ENCODE data around the gene NDFIP1.
A peak's percentile ranks its signal among the peaks of the same experiment; 100 is the strongest.

NDFIP1 gene

DNA sequence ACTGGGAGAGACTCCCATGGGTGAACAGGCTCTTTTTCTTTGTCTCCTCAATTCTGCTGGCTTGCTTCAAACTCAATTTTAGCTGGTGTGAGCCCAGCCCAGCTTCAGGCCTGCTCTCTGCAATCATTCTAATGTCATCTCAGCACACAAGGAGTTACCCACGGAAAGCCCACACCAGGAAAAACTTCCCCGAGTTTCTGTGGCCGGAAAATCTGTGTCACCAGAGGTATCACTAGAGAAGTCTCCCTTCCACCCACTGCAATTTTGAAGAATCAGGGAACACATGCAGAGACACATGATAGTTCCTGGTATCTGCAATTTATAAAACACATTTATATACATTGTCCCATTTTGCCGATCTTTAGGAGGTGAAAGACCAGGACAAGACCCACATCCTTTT lies 13.5 kb upstream of the NDFIP1 start:
- DNase-seq: peak; percentile 52 to 84

DNA sequence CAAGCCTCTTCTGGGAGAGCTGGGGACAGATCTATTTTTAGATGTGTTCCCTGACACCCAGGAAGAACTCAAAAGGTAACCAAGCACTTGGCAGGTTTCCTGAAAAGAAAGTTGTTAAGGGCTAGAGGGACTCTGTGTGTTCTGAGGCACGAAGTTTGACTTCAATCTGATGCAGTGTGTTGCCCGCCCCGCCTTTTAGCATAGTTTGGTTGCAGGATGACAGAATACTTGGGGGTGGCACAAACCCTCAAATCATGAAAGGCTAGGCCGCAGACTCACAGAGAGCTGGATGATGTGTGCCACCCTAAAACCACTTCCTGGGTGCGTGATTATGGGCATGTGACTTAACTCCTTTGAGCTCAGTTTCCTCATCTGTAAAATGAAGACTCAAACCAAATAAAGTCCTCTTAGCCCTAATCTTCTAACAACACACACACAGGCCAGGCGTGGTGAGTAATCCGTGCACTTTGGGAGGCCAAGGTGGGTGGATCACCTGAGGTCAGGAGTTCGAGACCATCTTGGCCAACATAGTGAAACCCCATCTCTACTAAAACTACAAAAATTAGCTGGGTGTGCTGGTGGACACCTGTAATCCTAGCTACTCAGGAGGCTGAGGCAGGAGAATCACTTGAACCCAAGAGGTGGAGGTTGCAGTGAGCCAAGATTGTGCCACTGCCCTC lies 12.8 kb upstream of the NDFIP1 start:
- DNase-seq: peak; percentile 65 to 90

DNA sequence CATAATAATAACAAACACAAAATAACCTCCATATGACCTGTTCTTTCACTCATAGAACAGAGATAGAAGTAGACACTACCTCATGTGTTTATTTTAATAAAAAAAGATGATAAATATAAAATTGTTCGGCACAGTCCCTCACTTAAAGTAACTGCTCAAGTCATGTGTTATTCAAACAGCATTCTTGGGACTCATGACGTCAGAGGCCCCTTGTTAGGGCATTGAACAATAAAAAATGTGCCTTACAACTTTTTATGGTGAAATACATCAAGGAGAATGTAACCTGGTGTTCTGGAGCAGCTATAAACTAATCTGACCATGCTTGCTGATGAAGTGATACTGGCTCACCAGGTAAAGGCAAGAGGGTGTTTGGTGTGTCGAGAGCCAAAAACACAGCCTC lies 12.2 kb upstream of the NDFIP1 start:
- no peak for DNase-seq

DNA sequence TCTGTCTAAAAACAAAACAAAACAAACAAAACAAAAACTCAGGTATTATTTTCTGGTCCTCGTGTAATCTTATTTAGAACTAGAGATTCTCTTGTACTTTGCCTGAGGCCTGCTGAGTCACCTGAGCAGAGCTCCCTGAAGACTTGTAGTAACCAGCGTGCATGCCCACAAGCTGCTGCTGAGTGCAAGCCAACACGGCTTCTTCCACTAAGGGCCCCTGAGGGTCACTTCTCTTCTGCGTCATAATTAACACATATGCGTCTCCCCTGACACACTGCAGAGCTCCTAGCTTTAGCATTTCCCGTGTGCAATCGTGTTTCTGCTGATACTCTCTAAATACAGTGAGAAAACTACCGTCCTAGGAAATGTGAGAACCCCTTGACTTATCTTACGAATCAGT lies 10.9 kb upstream of the NDFIP1 start:
- DNase-seq: peak in 1 of 2 experiments; percentile 39

DNA sequence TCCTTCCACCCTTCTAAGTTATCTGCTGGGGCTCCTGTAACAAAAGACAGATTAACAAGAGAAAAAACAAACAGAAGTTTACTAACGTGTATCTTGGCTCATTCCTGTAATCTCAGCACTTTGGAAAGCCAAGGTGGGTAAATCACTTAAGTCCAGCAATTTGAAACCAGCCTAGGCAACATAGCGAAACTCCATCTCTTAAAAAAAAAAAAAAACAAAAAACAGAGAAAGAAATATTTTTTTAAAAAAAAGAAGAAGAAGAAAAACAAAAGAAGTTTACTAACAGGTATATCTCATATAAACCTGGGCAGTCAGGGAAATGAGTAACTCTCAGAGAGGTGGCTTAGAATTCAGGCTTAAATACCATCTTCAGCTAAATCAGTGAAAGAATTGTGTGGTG lies 10.3 kb upstream of the NDFIP1 start:
- no peak for DNase-seq

DNA sequence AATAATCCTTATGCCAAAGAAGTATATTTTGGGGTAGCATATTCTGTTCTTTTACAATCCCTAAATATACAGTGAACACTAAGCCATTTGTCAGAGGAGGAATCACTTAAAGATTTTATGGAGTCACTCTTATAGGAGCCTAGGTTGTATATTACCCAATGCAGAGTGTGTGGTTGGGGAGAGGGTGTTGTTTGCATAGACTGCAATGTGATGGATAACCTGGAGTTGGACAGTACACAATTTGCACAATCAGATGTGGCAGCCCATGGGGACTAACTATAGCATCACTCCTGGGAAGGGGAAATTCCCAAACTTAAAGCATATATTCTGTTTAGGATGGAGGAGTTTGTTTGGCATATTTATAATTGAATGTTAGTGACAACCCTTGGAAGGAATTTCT lies 9.6 kb upstream of the NDFIP1 start:
- DNase-seq: no peak

DNA sequence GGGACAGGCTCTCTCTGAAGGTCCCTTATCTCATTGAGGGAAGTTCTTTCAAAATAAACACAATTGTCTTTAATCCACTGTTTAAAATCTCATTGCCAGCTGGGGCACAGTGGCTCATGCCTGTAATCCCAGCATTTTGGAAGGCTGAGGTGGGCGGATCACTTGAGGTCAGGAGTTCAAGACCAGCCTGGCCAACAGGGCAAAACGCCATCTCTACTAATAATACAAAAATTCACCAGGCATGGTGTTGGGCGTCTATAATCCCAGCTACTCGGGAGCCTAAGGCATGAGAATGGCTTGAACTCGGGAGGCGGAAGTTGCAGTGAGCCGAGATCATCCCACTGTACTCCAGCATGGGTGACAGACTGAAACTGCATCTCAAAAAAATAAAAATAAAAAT lies 8.3 kb upstream of the NDFIP1 start:
- no peak for DNase-seq

DNA sequence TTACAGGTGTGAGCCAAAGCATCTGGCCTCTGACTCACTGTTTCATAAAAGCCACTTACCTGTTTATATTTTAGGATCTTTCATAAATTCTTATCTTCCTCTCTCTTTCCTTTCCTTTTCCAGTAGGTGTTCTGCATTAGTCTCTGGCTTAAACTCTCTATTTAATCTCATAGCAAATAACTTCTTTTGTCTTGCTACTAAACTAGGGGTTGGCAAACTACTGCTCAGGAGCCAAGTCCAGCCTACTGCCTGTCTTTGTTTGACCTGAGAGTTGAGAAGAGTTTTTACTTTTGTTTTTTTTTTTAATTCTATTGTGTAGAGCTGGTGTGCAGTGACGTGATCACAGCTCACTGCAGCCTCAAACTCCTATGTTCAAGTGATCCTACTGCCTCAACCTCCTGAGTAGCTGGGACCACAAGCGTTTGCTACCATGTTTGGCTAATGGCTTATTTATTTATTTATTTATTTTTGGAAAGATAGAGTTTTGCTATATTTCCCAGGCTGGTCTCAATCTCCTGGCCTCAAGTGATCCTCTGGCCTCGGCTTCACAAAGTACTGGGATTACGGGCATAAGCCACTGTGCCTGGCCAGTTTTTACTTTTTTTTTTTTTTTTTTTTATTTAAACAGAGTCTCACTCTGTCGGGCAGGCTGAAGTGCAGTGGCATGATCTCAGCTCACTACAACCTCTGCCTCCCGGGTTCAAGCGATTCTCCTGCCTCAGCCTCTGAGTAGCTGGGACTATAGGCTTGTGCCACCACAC lies 5.4 kb upstream of the NDFIP1 start:
- no peak for DNase-seq

DNA sequence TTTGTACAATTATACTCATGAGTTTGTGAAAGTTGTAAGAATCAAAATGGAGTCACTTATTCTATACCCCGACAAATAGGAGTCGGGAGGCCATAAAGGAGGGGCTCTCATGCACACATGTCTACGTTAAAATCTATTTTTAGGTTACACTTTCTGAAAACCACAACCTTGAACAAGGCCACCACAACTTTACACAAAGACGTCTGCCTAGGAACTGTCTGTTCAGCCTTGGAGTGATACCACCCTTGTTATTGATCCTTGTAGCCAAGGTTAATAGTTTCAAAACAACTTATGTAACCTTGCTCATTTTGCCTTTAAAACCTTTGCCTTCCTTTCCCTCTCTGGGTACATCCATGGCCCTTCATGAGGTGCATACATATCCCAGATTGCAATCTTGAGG lies 4.1 kb upstream of the NDFIP1 start:
- no peak for DNase-seq

DNA sequence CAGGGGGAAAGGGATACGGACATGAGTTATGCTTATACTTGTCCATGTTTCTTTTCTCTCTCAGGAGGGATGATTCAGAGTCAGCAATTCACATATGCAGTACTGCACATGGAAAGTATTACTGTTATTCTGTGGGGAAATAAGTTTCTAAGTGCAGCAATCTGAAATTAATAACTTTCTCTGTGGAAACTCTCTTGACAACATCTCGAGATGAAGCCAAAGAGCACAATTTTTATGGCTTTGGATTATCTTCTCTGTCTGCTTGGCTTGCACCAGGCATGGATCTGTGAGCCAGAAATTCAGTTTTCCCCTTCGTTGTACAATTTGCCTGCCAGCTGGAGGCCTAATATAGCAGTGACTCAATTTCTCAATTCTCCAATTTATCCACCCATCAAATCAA lies 2.5 kb upstream of the NDFIP1 start:
- DNase-seq: no peak

DNA sequence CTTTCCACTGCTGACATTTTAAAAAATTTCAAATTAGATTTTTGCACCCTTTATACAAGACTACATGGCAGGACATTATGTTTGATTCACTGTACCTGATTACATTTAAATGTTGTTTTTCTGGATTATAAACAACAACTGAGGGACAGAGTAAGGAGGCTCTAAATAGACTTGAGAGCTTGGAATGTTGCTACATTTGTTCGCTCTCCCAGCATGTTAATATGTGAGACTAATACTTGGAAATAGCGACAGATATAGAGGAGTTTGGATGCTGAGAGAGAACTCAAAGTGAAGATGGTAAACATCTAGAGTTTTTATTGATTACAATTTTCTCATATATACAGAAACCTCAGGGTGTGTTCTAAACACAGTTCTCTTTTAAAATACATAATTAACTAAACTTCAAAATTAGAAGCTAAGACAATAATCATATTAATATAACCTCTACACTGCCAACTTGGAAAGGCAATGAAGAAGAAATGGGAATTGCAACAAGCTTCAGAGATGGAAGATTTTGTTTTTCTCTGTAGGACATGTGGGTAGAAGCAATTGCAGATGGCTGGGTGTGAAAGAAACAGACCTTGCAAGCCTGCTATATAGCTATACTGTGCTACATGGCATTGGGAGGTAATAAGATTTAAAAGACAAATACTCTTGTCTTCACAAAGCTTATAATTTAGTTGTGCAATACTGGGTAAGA lies 1.4 kb upstream of the NDFIP1 start:
- DNase-seq: no peak

DNA sequence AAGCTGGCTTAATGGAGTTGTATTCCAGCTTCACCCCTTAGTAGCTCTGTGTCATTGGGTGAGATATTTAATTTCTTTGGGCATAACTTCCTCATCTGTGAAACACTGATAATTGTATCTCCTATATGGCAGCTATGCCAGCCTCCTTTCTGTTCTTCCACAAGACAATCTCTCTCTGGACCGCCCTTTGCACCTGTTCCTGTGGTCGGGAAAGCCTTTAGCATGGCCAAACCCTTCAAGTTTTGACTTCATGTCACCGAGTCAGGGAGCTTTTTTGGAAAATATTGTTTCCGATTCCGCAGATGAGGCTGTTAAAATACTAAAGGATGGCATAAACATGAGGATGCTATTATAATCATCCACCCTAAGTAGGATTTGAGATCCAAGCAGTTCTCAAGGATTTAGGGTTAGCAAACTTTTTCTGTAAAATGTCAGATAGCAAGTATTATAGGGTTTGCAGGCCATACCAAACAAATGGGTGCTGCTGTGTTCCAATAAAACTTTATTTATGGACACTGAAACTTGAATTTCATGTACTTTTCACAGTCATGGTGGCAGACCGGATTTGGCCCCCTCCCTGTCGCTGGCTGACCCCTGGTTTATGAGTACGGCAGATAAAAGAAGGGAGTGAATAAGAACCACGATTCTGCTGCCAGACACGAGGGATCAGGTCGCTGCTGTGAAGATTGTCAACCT lies 695 bp upstream of the NDFIP1 start:
- DNase-seq: no peak

DNA sequence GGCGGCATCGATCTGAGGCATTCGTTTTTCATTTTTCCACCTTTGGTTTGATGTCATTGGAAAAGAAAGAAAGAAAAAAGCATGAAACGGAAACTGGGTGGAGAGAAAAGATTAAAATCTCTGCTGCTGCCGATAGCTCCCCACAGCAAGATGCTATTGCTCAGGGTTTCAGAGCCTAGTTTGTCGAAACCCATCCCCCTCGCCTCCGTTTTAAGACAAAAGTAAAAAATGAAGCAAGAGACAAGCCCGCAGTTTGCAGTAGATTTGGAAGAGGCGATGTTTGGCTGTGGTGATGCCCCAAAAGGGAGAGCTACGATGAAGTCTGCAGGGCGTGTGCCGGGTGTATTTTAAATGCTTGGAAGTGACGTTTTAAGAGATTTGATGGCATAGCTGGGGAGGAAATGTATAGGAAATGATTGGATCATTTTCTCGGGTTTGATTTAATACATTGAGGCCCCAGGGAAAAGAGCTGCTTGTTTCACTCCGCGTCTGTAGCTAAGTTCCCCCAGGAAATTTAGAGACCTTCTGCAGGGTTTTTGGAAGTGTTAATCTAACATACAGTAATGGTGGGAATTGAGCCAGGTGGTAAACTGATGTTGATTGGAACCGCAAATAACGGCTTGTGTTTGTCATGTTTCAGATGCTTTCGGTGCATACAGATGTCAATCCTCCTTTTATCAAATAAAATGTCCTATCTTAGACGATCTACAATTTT lies 909 bp downstream of the NDFIP1 start:
- no peak for DNase-seq

DNA sequence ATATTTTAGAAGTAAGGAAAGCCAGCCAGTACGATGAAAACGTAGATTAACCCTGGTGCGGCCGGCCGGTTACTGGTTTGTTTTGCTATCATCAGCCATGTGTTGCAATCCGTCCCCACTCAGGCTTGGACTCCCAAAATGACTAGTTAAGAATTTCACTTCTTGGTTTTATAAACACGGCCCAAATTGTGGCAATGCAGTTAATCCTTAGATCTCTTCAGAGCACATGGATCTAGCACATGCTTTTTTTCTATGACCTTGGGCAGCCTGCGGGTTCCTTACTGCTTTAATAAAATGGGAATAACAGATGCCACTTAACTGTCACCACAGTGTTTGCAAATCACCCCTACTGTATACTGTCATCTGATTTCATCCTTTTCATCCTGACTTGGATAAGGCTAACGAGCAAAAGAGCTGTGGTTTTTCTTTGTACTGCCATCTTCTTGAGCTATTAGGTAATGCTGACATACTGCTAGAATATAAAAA lies 1.5 kb downstream of the NDFIP1 start:
- DNase-seq: no peak

DNA sequence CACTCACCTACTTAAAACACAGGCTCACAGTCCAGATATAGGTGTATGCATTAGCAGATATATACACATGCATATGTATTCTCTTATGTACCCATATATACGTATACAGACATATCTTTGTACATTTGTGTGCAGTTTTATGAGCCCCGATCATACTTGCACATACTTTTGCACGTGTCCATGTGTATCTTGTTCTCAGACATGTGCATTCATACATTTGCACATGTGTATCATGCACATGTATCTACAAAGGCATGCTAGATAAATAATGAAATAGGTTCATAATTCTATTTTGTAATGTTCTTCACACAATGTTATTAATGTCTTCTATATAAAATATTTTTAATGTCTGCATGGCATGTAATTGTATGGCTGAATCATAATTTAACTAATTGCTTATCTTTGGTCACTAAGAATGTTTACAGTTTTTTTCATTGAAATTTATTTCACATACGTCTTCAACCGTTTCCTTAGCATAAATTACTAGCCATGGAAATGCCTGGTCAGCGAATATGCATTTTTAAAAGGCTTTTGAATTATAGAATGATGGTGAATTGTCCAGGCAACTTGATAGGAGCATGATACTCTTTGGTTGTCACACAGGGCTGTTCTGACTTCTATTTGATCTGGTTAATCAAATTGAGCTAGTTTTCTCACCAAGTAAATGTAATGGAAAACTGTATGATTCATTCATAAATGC lies 2.6 kb downstream of the NDFIP1 start:
- DNase-seq: no peak

DNA sequence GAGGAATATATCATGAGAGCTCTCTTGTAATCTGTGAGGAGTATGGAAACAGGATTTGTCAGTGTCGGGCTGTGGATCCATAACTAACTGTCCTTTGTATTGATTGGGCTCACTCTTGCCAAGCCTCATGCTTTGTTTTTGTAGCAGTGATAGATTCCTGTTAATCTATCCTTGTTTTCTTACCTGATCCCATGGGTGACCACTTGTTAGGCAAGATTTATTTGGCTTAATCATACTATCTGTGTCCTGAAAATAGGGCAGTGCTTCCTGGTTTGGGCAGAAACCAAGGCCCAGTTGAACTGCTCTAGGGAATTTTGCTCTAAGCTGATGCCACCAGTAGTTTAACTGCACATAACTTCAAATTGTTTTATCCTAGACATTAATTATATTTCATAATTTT lies 6.1 kb downstream of the NDFIP1 start:
- DNase-seq: no peak

DNA sequence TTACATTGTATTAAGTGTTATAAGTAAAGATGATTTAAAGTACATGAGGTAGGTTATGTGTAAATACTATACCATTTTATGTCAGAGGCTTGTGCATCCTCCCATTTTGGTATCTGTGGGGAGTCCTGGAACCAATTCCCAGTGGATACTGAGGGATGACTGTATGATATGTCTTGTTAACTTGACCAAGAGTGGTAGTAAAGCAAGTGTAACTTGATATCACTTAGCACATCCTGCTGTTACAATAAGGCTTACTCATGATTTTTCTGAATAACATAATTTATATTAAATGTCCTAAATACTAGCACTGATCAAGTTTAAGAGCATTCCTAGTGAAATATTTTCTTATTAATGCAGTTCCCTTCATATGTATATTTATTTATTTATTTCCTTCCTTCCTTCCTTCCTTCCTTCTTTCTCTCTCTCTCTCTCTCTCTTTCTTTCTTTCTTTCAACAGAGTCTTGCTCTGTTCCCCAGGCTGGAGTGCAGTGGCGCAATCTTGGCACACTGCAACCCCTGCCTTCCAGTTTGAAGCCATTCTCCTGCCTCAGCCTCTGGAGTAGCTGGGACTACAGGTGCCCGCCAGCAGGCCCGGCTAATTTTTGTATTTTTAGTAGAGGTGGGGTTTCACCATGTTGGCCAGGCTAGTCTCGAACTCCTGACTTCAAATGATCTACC lies 7.5 kb downstream of the NDFIP1 start:
- DNase-seq: no peak

DNA sequence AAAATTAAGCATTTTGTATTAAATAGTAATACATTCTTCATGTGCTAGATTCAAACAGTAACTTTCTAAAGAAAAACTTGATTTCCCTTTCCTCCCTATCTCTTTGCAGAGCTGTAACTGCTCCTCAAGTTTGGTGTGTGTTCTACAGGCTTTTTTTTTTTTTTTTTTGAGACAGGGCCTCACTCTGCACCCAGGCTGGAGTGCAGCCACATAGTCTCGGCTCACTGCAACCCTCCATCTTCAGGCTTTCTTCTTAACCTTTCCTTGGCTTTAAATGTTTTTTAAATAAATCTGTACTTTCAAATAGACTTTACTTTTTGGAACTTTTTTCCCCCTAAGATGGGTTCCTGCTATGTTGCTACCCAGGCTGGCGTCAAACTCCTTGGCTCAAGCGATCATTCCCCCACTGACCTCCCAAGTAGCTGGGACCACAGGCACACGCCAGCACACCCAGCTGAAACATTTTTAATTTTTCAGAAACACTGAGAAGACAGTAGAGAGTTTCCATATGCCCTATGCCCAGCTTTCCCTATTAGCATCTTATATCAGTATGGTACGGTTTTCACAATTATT lies 9.1 kb downstream of the NDFIP1 start:
- DNase-seq: no peak

DNA sequence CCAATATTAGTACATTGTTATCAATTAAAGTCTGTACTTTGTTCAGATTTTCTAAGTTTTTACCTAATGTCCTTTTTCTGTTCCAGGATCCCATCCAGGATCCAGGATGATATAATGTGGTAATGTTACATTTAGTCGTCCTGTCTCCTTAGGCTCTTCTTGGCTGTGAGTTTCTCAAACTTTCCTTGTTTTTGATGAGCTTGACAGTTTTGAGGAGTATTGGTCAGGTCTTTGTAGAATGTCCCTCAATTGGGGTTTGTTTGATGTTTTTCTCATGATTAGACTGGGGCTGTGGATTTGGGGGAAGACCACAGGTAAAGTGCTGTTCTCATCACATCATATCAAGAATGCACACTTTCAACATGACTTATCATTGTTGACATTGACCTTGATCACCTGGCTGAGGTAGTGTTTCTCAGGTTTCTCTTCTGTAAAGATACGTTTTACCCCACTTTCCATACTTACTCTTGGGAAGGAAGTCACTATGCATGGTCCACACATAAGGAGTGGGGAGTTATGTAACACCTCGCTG lies 9.6 kb downstream of the NDFIP1 start:
- no peak for DNase-seq

DNA sequence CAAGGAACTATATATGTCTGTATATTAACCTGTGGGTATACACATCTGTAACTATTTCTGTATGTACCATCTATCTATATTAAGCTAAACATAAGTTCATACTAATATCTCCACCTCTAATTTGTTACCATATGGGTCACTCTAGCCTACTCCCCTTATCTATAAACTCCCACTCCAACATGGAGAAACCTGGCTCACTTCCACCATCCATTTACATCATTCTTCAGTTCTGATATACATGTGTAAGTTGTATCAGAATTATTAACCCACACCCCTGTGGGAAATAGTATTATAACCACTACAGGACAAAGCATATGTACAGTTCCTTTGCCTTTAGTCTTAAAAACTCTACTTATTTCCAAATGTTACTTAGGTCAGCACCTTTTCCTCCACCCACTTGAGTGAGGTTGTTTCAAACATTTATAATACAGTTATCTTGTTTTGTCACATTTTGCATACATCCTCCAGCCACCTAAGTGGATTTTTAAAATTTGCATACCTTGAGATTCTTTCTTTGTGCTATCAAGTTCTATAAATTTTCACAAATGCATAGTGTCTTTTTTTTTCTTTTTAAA lies 10.6 kb downstream of the NDFIP1 start:
- no peak for DNase-seq

Measured in stimulated activated CD4-positive, alpha-beta T cell treated with anti-CD3 and anti-CD28 coated beads, Interleukin-4, amount 100 ng/mL, for 4 hours (primary cell).